HL-60 (cell line): ENCODE data around the gene DLGAP5.
A peak's percentile ranks its signal among the peaks of the same experiment; 100 is the strongest.

ENCODE experiments used
- DNase-seq, 2 experiments: peaks; one replicate each; pipeline ENCODE4 v3.0.0-alpha.2; 2010 to 2020; ENCODE audit warnings: low read depth in 1 of 2, low spot score in 1 of 2
- H3K27ac ChIP-seq: fragments of 250-450 bp; sonication (Bioruptor Pico); replicated peaks from 2 replicates; pipeline ENCODE4 v1.5.1; 2020; ENCODE audit warnings: mild to moderate bottlenecking, moderate library complexity
- H3K27me3 ChIP-seq: fragments of 250-450 bp; sonication (Bioruptor Pico); 2 replicates; pipeline ENCODE4 v1.5.1; 2021; ENCODE audit warnings: mild to moderate bottlenecking, moderate library complexity; ENCODE audit not compliant: insufficient read depth, poor library complexity, severe bottlenecking
- H3K4me3 ChIP-seq: replicated peaks from 2 replicates; pipeline ENCODE4 v1.5.1; 2011; ENCODE audit warnings: mild to moderate bottlenecking, control low read depth, low read length; ENCODE audit not compliant: insufficient read depth
- CTCF ChIP-seq: IDR thresholded peaks from one replicate; pipeline ENCODE4 v1.5.1; 2011; ENCODE audit warnings: low read length, control low read depth, inconsistent platforms; ENCODE audit not compliant: insufficient read depth
- GABPA ChIP-seq: IDR thresholded peaks from 2 replicates; pipeline ENCODE4 v1.6.1; 2012; ENCODE audit warnings: low read depth
- POLR2AphosphoS5 ChIP-seq: IDR thresholded peaks from 2 replicates; pipeline ENCODE4 v1.6.1; 2012; ENCODE audit warnings: low read depth
- REST ChIP-seq: IDR thresholded peaks from 2 replicates; pipeline ENCODE4 v1.6.1; 2012; ENCODE audit warnings: low read depth; ENCODE audit not compliant: insufficient replicate concordance
- SPI1 ChIP-seq: IDR thresholded peaks from 2 replicates; pipeline ENCODE4 v1.6.1; 2012; ENCODE audit warnings: low read depth, mild to moderate bottlenecking, borderline replicate concordance

The DLGAP5 gene

DNA sequence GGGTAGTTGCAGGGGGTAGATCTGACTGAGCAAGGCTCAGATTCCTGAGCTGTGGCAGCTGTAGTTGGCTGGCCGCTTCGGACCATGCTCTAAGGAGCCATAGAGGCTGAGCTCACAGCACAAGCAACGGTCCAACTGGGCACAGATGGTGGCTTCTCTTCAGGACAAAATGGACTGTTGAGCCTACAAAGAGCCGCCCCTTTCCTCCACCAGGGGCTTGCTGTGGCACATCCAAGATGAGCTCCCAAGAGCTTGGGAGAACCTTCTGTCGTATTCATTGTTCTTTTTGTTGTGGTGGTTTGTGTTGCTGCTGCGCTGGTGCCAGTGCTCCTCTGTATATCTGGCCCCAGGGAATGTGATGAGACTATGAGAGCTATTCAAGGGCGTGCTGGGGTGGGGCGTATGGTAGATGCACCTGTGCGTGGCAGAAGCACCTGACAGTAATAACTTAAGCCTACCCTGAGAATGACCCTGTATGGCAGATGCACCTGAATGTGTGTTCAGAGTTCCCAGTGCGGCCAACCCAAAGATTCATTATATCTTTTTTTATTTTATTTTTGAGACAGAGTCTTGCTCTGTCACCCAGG is 80.2 kb downstream of the DLGAP5 start:
- no peak for DNase-seq
- H3K27ac ChIP-seq = no peak overlapping the region
- TF ChIP-seq SPI1 (no peak), POLR2AphosphoS5 (no peak), REST (no peak), CTCF (no peak), GABPA (no peak)

DNA sequence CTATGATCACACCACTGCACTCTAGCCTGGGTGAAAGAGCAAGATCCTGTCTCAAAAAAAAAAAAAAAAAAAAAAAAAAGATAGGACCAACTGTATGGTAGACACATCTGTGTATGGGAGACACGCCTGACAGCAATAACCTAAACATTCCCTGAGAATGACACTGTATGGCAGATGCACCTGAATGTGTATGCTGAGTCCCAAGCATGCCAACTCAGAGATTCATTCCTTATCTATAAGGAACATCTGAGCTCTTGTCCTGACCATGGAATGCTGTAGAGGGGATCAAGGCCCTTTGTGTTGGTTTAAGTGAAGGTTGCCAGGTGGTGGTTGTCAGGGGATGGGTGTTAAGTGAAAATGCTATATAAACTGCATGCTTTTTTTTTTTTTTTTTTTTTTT is 81.5 kb downstream of the DLGAP5 start:
- H3K27me3 ChIP-seq = no peaks in the 10 kb centered on the region
- no peak overlapping the region for H3K4me3 ChIP-seq
- TF ChIP-seq SPI1 = no peak
- TF ChIP-seq CTCF = no peak
- no peak for TF ChIP-seq GABPA
- TF ChIP-seq POLR2AphosphoS5 = no peak
- no peak for TF ChIP-seq REST
- DNase-seq = no peak
- no peak overlapping the region for H3K27ac ChIP-seq

More for the DNA sequence above, 80.2 kb downstream of the DLGAP5 start:
- no peak overlapping the region for H3K4me3 ChIP-seq
- no peaks in the 10 kb centered on the region for H3K27me3 ChIP-seq

DNA sequence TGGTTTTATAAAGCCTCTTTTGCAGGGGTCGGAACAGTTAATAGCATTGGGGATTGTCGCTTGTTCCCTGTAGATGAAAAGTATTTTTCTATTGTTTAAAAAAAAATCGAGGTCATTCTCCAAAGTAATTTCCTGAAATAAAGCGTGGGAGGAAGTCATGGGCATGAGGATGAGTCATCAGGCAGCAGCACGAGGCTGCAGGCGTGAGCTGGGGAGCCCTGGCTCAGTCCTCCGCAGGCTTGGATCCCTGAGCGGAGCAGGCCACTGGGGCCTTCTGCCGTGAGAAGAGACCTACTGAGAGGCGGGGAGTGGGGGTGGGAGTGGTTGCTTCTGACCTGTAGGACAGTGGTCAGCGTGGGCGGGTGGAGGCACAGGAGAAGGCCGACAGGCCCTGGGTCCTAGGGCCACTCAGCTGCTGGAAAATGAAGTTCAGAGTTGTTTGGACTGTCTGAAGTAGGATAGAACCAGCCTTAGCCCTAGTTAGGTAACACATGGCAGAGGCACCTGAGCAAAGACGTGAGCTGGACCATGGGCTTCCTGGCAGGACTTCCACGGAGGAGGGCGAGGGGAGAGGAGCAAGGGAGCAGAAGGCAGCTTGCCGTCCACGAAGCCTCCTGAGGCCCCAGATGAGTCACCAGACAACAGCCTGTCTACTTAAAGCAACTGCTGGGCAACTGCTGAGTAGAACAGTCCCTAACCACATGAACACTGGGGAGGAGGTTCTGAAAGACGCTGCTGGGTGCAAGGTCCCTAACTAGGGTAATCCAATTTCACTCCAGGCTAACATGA is 83.4 kb downstream of the DLGAP5 start:
- peak overlapping the region; percentile 71 for H3K27ac ChIP-seq
- DNase-seq = peak; percentile 75 to 77
- H3K4me3 ChIP-seq = no peak overlapping the region
- no peaks in the 10 kb centered on the region for H3K27me3 ChIP-seq
- TF ChIP-seq SPI1 = peak; percentile 67
- TF ChIP-seq POLR2AphosphoS5 = peak; percentile 58; the same call in 1 of the 2 replicates
- no peak for TF ChIP-seq REST
- TF ChIP-seq CTCF = no peak
- TF ChIP-seq GABPA = peak; percentile 39; the same call in 1 of the 2 replicates
